B cell (primary cell): Measurements from ENCODE around the gene CDK19.

Experiments
- EZH2 ChIP-seq: IDR thresholded peaks from 2 replicates; pipeline ENCODE4 v1.6.1; 2012; ENCODE audit warnings: borderline replicate concordance, low read depth, mild to moderate bottlenecking, moderate library complexity, low read length; ENCODE audit not compliant: insufficient read depth, poor library complexity, severe bottlenecking
- TF ChIP-seq, protein P1 (sequence below): fragments of 200-600 bp; IDR thresholded peaks from one replicate; pipeline ENCODE4 v1.8.0; 2022; ENCODE audit warnings: antibody characterized with exemption, mild to moderate bottlenecking

DNA sequence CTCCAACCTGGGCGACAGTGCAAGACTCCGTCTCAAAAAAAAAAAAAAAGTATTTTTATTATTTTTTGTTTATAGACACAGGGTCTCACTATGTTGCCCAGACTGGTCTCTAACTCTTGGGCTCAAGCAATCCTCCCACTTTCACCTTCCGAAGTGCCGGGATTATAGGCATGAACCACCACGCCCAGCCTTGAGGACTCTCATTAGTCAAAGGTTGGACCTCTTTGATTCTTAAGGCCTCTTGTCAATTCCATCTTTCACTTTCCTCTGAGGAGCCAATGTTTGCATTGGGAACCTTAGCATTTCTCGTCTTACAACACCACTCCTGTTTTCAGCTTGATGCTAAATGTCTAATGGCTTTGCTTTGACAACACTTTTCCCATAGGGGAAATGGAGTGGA, 16.1 kb upstream of the CDK19 start:
- TF ChIP-seq, protein P1, sequence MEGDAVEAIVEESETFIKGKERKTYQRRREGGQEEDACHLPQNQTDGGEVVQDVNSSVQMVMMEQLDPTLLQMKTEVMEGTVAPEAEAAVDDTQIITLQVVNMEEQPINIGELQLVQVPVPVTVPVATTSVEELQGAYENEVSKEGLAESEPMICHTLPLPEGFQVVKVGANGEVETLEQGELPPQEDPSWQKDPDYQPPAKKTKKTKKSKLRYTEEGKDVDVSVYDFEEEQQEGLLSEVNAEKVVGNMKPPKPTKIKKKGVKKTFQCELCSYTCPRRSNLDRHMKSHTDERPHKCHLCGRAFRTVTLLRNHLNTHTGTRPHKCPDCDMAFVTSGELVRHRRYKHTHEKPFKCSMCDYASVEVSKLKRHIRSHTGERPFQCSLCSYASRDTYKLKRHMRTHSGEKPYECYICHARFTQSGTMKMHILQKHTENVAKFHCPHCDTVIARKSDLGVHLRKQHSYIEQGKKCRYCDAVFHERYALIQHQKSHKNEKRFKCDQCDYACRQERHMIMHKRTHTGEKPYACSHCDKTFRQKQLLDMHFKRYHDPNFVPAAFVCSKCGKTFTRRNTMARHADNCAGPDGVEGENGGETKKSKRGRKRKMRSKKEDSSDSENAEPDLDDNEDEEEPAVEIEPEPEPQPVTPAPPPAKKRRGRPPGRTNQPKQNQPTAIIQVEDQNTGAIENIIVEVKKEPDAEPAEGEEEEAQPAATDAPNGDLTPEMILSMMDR, result no peak
- no peak for TF ChIP-seq EZH2
